ENCODE measurements around the gene PICK1.

DNA sequence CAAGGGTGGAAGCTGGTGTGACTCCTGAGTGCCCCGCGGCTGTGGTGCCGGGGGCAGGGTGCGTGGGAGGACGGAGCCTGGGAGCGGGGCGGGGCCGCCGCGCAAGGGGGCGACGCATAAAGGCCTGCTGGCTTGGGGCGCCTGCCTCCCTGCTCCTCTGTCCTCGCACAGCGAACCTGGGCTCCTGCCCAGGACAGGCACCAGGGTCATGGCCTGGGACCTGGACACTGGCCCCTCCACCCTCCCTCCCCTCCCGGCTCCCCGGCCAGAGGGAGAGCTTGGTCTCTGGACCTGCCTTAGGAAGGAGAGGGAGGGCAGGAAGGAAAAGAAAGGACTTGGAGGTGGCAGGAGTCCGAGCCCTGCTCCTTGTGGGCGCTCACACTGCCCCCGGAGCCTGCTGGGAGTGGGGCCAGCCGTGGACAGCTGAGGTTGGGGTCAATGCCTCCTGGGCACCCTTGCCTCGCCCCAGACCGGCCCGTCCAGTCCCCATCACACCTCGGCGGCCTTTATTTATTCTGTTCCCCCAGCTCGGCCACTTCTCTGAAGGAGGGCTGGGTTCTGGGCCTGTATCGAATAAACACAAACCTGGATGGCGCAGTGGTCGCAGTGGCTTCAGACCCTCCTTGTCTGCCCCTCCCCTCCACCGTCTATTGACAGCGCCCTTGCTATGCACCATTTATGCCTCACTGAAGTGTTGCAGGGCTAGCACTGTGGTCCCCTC lies 18.1 kb downstream of the PICK1 start:
- no peak for TF ChIP-seq POLR2AphosphoS5 (IDR thresholded peaks at IDR 0.05; ENCODE audit: low read depth, low read length)
- TF ChIP-seq, protein P1, sequence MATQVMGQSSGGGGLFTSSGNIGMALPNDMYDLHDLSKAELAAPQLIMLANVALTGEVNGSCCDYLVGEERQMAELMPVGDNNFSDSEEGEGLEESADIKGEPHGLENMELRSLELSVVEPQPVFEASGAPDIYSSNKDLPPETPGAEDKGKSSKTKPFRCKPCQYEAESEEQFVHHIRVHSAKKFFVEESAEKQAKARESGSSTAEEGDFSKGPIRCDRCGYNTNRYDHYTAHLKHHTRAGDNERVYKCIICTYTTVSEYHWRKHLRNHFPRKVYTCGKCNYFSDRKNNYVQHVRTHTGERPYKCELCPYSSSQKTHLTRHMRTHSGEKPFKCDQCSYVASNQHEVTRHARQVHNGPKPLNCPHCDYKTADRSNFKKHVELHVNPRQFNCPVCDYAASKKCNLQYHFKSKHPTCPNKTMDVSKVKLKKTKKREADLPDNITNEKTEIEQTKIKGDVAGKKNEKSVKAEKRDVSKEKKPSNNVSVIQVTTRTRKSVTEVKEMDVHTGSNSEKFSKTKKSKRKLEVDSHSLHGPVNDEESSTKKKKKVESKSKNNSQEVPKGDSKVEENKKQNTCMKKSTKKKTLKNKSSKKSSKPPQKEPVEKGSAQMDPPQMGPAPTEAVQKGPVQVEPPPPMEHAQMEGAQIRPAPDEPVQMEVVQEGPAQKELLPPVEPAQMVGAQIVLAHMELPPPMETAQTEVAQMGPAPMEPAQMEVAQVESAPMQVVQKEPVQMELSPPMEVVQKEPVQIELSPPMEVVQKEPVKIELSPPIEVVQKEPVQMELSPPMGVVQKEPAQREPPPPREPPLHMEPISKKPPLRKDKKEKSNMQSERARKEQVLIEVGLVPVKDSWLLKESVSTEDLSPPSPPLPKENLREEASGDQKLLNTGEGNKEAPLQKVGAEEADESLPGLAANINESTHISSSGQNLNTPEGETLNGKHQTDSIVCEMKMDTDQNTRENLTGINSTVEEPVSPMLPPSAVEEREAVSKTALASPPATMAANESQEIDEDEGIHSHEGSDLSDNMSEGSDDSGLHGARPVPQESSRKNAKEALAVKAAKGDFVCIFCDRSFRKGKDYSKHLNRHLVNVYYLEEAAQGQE (IDR thresholded peaks at IDR 0.05; ENCODE audit: insufficient read depth in 1 of 2, low read depth in 2 of 2, low read length in 2 of 2): no peak
- TF ChIP-seq TAF1 (IDR thresholded peaks at IDR 0.05; ENCODE audit: borderline replicate concordance, insufficient read depth, low read length): no peak
- TF ChIP-seq SIN3A (IDR thresholded peaks at IDR 0.05; ENCODE audit: borderline replicate concordance, insufficient read depth, low read length): no peak
